HG03280 (cell line): ENCODE results near the gene BRD1.
"Not testable (repeated sequence)": the region's sequence is repeated elsewhere in the genome, so short reads cannot be mapped to it uniquely, and the experiment has no call there.

Experiments
- ATAC-seq: cut with Tn5 transposase; IDR thresholded peaks from one replicate; pipeline ENCODE4 v1.9.1; 2021; ENCODE audit warnings: mild to moderate bottlenecking, moderate library complexity; ENCODE audit not compliant: unreplicated experiment

The BRD1 gene

GRCh38 chr22:49853981-49854831 is 26.5 kb upstream of the BRD1 start:
- peak; percentile 25 for ATAC-seq

DNA sequence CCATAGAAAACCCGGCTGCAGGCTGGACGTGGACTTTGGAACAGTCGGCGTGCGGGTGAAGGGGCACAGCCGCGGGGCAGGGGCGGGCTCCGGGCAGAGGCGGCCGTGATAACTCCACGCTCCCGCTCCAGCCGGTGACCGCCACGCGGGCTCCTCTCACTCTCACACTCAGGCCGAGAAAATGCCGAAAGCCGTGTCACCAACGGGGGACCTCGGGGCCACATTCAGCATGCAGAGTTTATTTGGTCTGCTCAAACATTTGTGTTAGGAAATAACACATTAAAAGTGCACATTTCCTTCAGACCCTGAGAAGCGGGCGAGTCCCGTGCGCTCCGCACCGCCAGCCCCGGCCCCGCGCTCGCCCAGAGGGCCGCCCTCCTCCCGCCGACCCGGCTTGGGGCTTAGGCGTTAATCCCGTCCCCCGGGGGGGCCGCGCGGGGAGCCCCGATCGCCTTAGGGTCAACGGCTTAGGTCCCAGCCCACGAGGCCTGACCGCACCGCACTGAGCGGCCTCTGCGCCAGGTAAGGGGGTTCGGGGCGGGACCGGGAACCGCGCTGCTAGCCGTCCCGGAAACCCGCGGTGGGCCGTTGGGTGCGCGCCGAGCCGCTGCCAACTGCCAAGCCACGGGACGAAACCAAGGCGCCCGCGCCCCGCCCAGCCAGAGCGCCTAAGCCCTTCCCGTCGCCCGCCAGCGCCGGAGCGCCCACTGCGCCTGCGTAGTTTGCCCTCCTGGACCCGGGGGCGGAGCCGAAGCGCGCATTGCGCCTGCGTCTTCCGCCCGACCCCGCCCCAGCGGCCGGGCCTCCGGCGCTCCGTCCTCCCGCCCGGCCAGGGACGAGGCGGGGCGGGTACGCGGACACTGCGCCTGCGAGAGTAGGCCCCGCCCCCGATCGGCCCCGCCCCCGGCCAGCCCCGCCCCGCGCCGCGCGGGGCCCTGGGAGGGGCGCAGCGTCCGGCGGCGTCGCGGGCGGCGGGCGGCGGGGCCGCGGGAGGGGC is 25.5 kb upstream of the BRD1 start, which contains the start of gene ZBED4:
Gene ZBED4, plus strand, starts transcription at position 947 of the 997 bp plus-strand sequence. CDS start 29,819 bp downstream, outside the sequence.
- peak; percentile 77 for ATAC-seq

- ATAC-seq: not testable (repeated sequence)
These were observed 24.9 kb upstream of the BRD1 start for GRCh38 chr22:49852568-49852897.

DNA sequence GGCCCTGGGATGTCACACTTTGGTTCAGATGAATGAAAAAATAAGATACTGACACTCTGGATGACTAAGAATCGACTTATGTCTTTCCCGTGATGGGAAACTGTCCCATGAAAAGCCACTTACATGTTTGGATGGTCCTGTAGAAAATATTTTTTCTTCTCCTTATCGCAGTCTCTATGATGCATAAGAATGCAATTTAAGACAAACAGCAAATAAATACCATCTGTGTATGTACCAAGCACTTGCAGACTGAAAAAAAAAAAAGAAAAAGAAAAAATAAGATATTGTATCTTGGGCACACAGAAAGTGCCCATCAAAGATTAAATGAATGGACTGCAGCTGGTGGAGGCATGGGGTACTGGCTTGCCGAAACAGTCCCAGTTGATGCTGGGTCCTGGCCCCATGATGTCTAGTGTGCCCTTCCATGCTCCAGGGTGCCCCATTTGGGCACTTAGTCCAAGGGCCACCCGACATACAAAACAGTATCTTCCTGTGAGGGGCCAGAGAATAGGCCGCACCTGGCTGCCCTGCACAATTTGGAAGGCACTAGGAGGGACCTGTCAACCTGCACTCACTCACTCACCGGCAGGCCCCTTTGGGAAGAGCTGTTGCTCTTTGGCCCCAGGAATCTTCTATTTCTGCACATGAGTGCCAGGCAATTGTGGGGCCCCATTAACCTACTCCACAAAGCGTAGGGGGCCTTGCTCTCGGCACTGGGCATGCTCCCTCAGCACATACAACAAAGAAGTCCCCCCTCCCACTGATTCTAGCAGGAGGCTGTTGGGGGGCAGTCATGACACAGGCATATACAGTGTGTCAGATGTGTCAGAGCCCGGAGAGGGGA is 23.5 kb upstream of the BRD1 start:
- no peak for ATAC-seq

DNA sequence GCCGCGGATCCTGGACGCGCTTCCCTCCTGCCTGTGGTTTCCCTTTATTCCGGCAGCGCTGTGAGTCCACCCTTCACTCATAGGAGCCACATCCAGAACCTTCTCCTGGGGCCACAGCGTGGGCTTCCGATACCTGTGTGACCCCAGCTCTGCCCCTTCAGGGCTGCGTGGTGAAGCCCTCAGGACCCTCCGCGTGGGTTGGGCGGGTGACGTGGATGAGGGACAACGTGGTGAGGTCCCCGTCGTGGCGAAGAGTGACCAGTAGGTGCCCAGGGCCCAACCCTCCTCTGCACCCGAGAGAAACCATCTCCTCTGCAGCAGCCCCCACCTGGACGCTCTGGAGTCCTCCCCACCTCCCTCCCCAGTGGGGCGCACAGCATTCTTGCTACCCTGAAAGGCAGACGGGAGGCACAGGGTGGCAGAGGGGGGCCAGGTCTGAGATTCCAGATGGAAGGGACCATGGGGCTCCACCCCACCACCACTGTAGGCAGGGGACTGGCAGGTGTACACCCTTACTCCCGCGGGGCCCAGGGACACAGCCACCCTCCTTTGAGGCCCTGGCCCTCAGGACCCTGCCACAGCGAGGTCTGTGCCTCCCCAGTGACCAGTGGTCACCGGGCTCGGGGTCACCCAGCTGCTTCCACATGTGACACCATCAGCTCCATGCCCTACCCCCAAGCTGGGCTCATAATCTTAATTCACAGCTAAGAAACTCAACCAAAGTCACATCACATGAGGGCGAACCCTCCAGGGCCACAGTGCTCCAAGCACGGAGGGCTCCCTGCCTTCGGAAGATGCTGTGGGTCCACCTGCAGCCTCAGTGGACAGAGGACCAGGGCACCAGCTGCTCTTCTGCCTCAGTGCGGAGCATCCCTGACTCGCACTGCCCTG is 22.6 kb upstream of the BRD1 start:
- ATAC-seq: no peak

DNA sequence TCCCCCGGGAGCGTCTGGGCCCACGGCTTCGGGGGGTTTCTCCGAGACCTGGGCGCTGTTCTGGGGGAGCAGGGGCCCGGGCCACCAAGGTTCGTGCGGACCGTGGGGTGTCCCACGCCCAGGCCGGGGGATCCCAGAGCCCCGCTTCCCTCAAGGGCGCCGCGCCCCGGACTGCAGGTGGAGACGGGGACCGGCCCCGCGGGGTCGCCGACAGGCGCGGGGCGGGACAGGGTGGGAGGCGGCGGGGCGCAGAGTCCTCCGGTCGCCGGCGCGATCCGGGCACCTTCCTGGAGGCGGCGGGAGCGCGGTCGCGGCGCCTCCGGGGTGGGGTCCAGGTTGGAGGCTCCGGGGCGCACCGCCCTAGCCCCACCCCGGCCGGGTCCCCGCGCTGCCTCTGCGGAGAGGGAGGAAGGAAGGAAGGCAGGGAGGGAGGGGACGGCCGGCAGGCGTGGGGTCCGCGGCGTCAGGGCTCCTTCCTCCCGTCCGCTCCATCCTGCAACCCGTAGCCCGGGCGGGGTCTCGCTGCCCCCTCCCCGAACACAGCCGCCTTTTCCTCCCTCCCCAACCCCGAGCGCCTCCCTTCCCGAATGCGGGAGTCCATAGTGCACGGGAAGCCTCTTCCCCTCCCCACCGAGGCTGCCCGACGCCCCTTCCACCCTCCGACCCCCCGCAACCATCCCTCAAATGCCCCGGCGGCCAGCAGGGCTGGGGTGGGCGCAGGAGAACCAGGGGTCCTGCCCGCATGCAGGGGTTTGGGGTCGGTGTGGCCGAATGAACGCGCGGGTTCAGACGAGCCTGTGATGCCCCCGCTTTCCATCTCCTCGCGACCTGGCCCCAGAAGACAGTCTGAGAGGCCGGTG is 21.7 kb upstream of the BRD1 start:
- ATAC-seq: no peak

- no peak for ATAC-seq
These were observed 21.1 kb upstream of the BRD1 start for GRCh38 chr22:49848690-49849160.

DNA sequence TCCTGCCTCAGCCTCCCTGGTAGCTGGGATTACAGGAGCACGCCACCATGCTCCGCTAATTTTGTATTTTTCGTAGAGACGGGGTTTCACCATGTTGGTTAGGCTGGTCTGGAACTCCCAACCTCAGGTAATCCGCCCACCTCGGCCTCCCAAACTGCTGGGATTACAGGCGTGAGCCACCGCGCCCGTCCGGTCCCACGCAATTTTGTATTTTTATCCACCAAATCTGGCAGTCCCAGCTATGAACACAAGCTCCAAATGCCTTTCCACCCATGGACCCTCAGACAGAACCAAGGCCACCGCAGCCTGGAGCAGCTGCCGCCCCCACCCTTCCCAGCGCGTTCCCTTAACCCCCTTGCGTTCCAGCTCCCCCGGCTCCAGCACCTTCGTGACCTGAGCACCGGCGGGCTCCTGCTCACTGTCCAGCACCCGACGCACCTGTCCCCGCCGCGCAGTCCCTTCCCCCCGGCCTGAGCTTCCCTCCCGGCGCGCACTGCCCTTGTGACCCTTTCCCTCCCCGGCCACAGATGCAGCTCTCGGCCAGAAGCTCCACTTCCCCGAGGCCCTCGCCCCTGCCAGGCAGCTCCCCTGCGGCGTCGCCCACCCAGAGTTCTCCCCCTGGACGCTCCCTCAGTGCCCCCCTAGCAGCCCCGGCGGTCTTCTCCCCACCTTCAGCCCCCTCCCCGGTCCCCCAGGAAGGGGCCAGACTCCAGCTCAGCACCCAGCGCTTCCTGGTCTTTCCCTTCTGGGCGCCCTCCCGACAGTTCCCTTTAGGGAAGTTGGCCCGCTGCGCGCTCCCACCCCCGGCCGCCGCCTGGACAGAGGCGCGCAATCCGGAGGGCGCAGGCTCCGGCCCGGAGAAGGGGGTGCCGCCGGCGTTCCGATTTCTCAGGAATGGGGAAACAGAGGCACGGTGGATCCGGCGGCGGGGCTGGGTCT is 20.3 kb upstream of the BRD1 start:
- no peak for ATAC-seq

GRCh38 chr22:49845666-49846459 is 18.2 kb upstream of the BRD1 start:
- ATAC-seq: no peak

GRCh38 chr22:49845241-49845640 is 17.6 kb upstream of the BRD1 start:
- ATAC-seq: no peak

- no peak for ATAC-seq
These were observed 11.4 kb upstream of the BRD1 start for GRCh38 chr22:49838771-49839717.

- no peak for ATAC-seq
These were observed 5.8 kb upstream of the BRD1 start for GRCh38 chr22:49833340-49834007.

DNA sequence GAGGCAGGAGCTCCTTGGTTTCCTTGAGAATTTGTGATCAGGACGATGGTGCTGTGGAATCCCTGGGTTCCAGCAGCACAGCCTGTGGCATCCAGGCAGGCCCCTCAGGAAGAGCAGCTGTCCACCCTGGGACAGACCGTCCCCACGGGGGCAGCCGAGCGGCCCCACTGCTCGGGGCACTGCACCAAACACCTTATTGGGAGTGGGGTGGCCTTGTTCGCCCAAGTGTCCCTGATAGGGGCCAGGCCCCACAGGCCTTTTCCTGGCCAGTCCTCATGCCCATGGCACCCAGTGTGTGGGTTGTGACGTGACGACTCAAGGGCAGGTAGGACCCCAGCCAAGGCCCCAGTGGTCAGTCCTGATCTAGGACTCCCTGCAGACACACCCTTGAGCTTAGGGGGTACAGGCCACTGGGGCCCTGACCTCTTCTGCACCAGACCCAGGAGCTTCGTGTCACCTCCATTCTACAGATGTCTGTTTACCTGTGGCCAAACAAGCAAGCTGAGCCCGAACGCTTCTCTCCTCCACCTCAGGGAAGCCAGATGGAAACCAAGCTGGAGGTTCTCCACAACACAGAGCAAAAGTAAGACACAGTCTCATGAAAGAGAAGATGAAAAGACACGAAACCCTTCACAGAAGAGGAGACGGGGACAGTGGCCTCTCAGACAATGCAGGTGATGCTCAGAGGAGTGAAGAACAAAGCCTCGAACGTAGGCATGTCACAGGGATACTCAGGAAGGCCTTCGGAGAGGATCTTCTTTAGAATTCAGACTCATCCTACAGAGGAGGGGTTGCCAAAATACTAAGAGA is 1.6 kb upstream of the BRD1 start:
- no peak for ATAC-seq

DNA sequence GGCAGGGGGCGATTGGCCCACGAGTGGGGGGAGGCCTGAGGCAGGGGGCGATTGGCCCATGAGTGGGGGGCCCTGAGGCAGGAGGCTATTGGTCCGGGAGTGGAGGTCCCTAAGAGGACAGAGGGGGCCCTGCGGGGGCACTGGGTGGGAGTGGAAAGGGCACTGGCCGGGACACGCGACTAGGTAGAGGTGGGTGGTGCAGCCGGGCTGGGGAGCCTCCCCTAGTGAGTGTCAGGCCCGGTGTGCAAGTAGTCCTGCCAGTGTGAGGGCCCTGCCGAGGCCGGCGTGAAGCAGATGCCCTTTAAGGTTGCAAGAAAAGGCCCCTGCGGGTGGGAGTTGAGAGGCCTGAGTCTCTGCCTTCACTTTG is 909 bp upstream of the BRD1 start:
- ATAC-seq: no peak
